Measurements from ENCODE around the gene GALNT17. TPM values are rescaled to one million over a fixed set of nuclear protein-coding genes. Genes with fewer than 3 reads are reported as not detected.

Gene GALNT17
- total RNA-seq, 1 experiment from 2014 or later: not detected

DNA sequence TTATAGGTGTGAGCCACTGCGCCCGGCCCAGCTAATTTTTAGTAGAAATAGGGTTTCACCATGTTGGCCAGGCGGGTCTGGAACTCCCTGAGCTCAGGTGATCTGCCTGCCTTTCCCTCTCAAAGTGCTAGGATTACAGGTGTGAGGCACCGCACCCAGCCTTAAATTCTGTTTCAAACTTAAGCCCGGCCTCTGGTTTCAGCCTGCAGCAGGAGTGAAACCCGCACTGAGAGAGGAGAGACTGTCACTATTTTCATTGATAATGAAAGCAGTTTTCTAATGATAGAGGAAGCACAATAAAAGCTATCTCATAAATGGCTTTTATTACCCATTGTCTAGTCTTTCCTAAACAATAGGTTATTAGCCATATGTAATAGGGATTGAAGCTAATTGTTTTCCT is 415.5 kb downstream of the GALNT17 start:
- Histone ChIP-seq H3K4me1 (ENCODE audit: insufficient read depth, low read length, poor library complexity, severe bottlenecking) (no peaks in the 10 kb centered on the region), H3K4me3 (ENCODE audit: low read depth, low read length, poor library complexity, severe bottlenecking) (no peak overlapping the region), H3K36me3 (ENCODE audit: insufficient read depth, low read length, poor library complexity, severe bottlenecking) (no peaks in the 10 kb centered on the region), H3K9me3 (ENCODE audit: low read depth, low read length, poor library complexity, severe bottlenecking) (peaks cover 14% of the 10 kb centered on the region), H3K27me3 (replicated peaks; ENCODE audit: insufficient read depth, low read depth, low read length, poor library complexity) (no peaks in the 10 kb centered on the region), H3K27ac (ENCODE audit: low read depth, low read length, poor library complexity, severe bottlenecking) (no peak overlapping the region)
- BruUV-seq (replicated peaks): no TSS peak
- ChIA-PET POLR2A (ENCODE audit: low non-redundant PET) (no interaction called here), CTCF (no interaction called here)
- DNase-seq (ENCODE audit: low spot score): no peak
- intact Hi-C loops (cut with micrococcal nuclease; ENCODE audit: unreplicated experiment): no loop called here
- no peak for TF ChIP-seq EZH2 (IDR thresholded peaks at IDR 0.05; ENCODE audit: borderline replicate concordance, low read depth, low read length, poor library complexity, severe bottlenecking)
- TF ChIP-seq, protein P1, sequence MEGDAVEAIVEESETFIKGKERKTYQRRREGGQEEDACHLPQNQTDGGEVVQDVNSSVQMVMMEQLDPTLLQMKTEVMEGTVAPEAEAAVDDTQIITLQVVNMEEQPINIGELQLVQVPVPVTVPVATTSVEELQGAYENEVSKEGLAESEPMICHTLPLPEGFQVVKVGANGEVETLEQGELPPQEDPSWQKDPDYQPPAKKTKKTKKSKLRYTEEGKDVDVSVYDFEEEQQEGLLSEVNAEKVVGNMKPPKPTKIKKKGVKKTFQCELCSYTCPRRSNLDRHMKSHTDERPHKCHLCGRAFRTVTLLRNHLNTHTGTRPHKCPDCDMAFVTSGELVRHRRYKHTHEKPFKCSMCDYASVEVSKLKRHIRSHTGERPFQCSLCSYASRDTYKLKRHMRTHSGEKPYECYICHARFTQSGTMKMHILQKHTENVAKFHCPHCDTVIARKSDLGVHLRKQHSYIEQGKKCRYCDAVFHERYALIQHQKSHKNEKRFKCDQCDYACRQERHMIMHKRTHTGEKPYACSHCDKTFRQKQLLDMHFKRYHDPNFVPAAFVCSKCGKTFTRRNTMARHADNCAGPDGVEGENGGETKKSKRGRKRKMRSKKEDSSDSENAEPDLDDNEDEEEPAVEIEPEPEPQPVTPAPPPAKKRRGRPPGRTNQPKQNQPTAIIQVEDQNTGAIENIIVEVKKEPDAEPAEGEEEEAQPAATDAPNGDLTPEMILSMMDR (conservative IDR thresholded peaks at IDR 0.05; ENCODE audit: low read depth, low read length): no peak

DNA sequence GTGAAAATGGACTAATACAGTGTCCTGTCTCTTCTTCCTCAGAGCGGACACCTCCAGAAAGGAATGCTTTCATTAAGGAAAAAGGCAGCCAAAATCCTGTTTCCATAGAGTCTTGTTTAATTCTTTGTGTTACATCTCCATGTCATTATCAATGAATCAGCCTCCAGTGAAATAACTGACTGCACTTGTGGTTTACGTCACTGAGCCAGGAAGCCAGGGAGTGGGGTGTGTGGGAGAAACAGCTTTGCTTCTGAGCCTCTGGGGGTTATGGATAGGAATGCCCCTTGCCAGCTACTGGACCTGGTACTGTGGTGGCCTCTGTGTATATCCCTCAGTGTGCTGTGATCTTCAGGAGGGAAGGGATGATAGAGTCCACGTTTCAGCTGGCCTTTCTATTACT is 416.8 kb downstream of the GALNT17 start:
- POLR2A ChIA-PET (ENCODE audit: low non-redundant PET): no interaction called here
- no peak overlapping the region for H3K27ac ChIP-seq (ENCODE audit: low read depth, low read length, poor library complexity, severe bottlenecking)
- no peak for TF ChIP-seq EZH2 (IDR thresholded peaks at IDR 0.05; ENCODE audit: borderline replicate concordance, low read depth, low read length, poor library complexity, severe bottlenecking)
- TF ChIP-seq, protein P1 (conservative IDR thresholded peaks at IDR 0.05; ENCODE audit: low read depth, low read length): no peak
- DNase-seq (ENCODE audit: low spot score): no peak
- peaks cover 19% of the 10 kb centered on the region for H3K9me3 ChIP-seq (ENCODE audit: low read depth, low read length, poor library complexity, severe bottlenecking)
- intact Hi-C loops (cut with micrococcal nuclease; ENCODE audit: unreplicated experiment): no loop called here
- no peak overlapping the region for H3K4me3 ChIP-seq (ENCODE audit: low read depth, low read length, poor library complexity, severe bottlenecking)
- no TSS peak for BruUV-seq (replicated peaks)
- CTCF ChIA-PET: no interaction called here
- no peaks in the 10 kb centered on the region for H3K4me1 ChIP-seq (ENCODE audit: insufficient read depth, low read length, poor library complexity, severe bottlenecking)
- no peaks in the 10 kb centered on the region for H3K36me3 ChIP-seq (ENCODE audit: insufficient read depth, low read length, poor library complexity, severe bottlenecking)
- H3K27me3 ChIP-seq (replicated peaks; ENCODE audit: insufficient read depth, low read depth, low read length, poor library complexity): no peaks in the 10 kb centered on the region

DNA sequence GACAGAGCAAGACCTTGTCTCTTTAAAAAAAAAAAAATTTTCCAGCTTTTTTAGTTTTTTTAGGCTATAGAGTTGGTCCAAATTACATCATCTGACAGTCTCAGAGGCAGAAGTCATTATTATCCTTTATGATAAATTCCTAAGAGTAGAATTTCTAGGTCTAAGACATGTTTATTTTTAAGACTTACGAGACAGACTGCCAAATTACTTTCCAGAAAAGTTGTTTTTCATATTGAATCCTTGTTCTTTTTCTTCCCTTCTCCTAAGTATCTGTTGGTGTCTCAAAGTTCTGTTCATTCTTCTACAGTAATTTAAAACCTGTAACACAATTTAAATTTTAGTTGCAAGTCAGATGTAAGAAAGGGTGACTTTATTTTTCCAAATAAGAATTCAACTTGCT is 421.4 kb downstream of the GALNT17 start:
- H3K36me3 ChIP-seq (ENCODE audit: insufficient read depth, low read length, poor library complexity, severe bottlenecking): no peaks in the 10 kb centered on the region
- TF ChIP-seq, protein P1 (conservative IDR thresholded peaks at IDR 0.05; ENCODE audit: low read depth, low read length): no peak
- no peak for TF ChIP-seq EZH2 (IDR thresholded peaks at IDR 0.05; ENCODE audit: borderline replicate concordance, low read depth, low read length, poor library complexity, severe bottlenecking)
- ChIA-PET CTCF (no interaction called here), POLR2A (ENCODE audit: low non-redundant PET) (no interaction called here)
- H3K4me3 ChIP-seq (ENCODE audit: low read depth, low read length, poor library complexity, severe bottlenecking): no peak overlapping the region
- intact Hi-C loops (cut with micrococcal nuclease; ENCODE audit: unreplicated experiment): no loop called here
- no peak overlapping the region for H3K27ac ChIP-seq (ENCODE audit: low read depth, low read length, poor library complexity, severe bottlenecking)
- no peaks in the 10 kb centered on the region for H3K4me1 ChIP-seq (ENCODE audit: insufficient read depth, low read length, poor library complexity, severe bottlenecking)
- peaks cover 21% of the 10 kb centered on the region for H3K9me3 ChIP-seq (ENCODE audit: low read depth, low read length, poor library complexity, severe bottlenecking)
- no peaks in the 10 kb centered on the region for H3K27me3 ChIP-seq (replicated peaks; ENCODE audit: insufficient read depth, low read depth, low read length, poor library complexity)
- DNase-seq (ENCODE audit: low spot score): no peak
- BruUV-seq (replicated peaks): no TSS peak

All from A673 (cell line).